GM18868 (cell line): ENCODE measurements around the gene MYO1C.
A peak's percentile ranks its signal among the peaks of the same experiment; 100 is the strongest.
"Not testable (repeated sequence)": the region's sequence is repeated elsewhere in the genome, so short reads cannot be mapped to it uniquely, and the experiment has no call there.

Experiments used
- ATAC-seq: cut with Tn5 transposase; IDR thresholded peaks from one replicate; pipeline ENCODE4 v1.9.1; 2021; ENCODE audit warnings: mild to moderate bottlenecking, moderate library complexity; ENCODE audit not compliant: unreplicated experiment

Gene MYO1C

GRCh38 chr17:1469231-1469852, 23.1 kb downstream of the MYO1C start:
- ATAC-seq = no peak

GRCh38 chr17:1467898-1468492, 24.5 kb downstream of the MYO1C start:
- no peak for ATAC-seq

DNA sequence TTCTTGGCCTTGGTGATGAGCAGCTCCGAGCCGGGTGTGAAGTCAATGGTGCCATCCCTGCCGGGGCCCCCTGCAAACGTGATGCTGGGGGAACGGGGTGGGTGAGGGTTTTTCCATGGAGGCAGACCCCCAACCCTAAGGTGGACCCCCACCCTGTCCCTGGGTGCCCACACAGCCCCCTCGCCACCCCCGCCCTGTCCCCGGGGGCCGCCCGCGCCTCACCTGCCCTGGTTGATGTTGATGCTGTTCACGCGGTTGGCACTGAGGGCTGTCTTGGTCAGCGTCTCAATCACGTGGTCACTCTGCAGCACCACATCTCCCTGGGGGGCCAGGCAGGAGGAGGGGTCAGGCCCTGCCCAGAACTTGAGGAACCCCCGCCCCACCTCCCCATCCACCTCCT, 25.2 kb downstream of the MYO1C start:
- no peak for ATAC-seq

- ATAC-seq = no peak
These were observed 28.3 kb downstream of the MYO1C start for GRCh38 chr17:1464186-1464585.

GRCh38 chr17:1462164-1463112, 30.0 kb downstream of the MYO1C start:
- no peak for ATAC-seq

DNA sequence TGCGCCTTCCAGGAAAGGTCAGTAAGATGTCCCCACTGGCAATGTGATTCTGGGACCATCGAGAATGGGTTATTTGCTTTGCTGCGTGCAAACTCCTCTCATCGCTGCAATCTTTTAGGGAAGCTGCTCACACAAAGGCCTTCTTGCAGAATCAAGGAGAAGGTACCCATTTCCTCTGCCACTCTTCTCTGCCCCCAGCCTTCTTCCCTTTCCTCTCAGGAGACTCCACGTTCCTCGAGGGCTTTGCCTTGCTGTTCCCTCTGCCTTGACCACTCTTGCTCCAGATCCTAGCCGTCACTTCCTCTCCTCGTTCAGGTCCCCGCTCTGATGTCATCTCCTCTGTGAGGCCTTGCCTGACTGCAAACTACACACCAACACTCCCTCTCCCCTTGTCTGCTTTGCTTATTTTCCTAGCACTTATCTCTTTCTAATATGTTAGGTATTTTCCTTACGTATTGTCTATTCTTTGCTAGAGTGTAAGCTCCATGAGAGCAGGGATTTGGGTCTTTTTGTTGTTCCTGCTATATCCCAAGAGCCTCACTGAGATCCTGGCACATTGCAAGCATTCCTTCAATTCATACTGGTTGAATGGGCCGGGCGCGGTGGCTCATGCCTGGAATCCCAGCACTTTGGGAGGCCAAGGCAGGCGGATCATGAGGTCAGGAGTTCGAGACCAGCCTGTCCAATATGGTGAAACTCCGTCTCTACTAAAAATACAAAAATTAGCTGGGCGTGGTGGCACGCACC, 31.1 kb downstream of the MYO1C start:
- ATAC-seq = no peak

- ATAC-seq = no peak
These were observed 32.3 kb downstream of the MYO1C start for GRCh38 chr17:1460233-1460632.

DNA sequence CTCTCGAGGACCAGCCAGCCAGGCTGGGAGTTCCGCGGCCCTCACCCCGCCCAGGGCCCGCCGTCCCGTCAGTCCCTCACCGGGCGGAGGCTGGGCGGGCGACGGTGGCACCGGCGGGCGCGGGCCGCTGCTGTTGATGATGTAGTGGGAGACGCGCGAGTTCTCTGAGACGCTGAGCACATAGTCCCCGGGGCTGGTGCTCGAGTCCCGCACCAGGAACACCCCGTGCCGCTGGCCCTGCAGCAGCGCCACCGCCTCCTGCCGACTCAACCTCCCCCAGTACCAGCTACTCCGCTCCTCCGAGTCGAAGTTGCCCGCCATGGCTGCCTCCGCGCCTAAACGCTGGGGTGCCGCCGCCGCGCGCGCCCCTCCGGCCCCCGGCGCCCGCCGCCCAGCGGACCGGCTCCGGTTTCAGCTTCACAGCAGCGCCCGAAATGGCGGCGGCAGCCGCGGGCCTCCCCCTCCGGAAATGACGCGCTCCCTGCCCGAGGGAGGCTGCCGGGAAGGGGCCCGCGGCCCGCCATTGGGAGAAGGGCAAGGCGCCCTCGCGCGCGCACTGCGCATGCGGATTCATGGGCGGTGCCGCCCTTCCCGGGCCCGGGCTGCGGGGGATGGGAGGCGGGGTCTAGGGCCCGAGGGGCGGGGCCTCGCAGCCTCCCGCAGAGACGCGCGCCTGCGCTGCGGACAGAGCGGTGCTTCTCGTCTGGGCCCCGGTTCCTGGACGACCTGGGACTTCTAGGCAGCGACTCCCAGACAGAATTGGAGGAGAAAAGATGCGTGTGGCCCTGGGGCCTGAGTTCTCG, 36.5 kb downstream of the MYO1C start, which contains the start of gene CRK:
Gene CRK (minus strand): TSS at position 436 of the 803 bp plus-strand sequence. CDS start 115 bp downstream, at position 321.
- peak; percentile 77 for ATAC-seq

GRCh38 chr17:1455291-1455796, 37.1 kb downstream of the MYO1C start:
- peak; percentile 37 for ATAC-seq

DNA sequence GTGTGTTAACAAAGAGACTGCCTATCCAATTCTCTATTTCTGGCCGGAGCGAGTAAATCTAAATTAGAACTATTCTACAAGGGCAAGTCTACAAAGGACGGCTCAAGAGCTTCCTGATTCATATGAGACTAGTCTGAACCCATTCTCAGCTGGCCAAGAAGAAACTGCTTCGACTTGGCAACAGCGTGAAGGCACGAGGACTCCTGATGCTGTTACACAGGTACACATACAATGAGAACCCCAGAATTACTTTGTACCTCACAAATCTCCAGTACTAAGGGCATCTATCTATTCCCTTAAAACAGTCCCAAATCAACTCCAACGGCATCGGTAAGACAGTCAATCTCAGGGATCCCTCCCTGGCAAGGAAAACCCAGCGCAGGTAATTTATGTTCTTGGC, 37.9 kb downstream of the MYO1C start:
- no peak for ATAC-seq

DNA sequence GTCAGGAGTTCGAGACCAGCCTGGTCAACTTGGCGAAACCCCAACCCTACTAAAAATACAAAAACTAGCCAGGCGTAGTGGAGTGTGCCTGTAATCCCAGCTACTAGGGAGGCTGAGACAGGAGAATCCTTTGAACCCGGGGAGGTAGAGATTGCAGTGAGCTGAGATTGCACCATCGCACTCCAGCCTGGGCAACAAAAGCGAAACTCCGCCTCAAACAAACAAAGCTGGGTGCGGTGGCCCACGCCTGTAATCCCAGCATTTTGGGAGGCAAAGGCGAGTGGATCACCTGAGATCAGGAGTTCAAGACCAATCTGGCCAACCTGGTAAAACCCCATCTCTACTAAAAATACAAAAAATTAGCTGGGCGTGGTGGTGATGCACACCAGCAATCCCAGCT, 38.8 kb downstream of the MYO1C start:
- not testable (repeated sequence) for ATAC-seq

DNA sequence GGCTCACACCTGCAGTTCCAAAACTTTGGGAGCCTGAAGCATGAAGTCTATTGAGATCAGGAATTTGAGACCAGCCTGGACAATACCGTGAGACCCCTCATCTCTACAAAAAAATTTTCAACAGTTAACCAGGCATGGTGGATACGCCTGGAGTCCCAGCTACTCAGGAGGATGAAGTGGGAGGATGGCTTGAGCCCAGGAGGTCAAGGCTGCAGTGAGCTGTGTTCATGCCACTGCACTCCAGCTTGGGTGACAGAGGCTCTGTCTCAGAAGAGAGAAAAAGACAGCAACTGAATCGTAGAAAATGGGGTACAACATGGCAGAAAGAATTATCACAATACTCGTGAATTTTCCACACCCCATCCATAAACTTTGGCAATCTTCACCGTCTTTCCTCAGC, 39.6 kb downstream of the MYO1C start:
- ATAC-seq = no peak

- not testable (repeated sequence) for ATAC-seq
These were observed 42.2 kb downstream of the MYO1C start for GRCh38 chr17:1450261-1450660.

GRCh38 chr17:1449412-1449967, 43.0 kb downstream of the MYO1C start:
- ATAC-seq = no peak

DNA sequence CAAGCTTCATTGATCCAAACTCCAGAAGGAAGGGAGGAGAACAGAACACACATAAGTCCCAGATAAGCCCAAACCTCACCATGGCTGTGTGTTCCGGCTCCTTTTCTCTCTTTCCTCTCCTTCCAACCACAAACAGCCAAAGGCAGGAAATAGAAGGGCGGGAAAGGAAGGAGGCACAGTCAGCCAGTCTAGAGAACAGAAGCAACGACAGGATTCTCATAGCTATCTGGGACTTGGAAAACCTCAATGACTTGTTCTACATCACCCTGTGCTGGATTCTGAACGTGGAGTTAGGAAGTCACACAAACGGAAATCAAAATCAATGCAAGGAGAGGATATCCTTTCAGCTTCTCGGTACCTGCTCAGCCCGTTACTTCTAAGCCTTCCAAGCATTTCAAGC, 45.4 kb downstream of the MYO1C start:
- ATAC-seq = no peak

DNA sequence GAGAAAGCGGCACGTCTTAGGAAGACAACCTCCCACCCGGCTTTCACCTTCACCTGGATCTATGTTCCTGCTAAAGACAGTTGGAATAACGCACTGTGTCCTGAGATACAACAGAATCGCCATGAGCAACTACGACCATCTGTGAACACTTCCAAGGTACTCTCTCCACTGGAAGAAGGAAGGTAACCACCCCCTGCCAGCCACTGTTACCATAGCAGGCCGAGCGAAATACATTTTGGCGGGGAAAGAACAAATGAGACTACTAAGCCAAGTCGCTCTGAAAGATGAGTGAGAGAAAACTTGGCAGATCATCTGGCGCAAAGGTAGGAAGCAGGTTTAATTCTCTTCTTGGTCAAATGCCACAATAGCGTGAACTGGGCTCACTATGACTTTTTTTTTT, 46.3 kb downstream of the MYO1C start:
- ATAC-seq = no peak

DNA sequence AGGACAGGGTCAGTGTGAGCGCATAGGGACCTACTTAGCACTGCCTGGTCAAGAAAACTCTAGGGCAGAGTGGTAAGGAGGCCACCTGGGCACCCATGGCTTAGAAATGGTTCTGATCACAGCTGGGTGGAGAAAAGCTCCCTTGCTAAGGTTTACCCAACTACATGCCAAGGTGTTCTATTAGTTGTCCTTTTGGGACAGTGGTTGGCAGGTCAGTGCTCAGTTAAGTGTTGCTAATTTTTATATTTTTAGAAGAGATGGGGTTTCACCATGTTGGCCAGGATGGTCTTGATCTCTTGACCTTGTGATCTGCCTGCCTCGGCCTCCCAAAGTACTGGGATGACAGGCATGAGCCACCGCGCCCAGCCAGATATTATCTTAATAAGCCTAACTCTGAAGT, 46.8 kb downstream of the MYO1C start:
- ATAC-seq = not testable (repeated sequence)

DNA sequence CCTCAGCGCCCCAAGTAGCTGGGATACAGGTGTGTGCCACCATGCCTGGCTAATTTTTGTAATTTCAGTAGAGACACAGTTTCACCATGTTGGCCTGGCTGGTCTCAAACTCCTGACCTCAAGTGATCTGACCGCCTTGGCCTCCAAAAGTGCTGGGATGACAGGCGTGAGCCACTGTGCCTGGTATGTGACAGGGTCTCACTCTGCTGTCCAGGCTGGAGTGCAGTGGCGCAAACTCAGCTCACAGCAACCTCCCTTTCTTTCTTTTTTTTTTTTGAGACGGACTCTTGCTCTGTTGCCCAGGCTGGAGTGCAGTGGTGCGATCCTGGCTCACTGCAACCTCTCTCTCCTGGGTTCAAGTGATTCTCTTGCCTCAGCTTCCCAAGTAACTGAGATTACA, 49.8 kb downstream of the MYO1C start:
- not testable (repeated sequence) for ATAC-seq

DNA sequence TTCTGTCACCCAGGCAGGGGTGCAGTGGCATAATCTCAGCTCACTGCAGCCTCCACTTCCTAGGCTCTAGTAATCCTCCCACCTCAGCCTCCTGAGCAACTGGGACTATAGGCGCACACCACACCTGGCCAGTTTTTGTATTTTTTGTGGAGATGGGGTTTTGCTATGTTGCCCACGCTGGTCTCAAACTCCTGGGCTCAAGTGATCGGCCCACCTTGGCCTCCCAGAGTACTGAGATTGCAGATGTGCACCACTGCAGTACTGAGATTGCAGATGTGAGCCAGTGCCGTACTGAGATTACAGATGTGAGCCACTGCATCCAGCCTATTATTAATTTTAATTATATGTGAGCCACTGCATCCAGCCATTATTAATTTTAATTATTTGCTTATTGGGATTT, 50.3 kb downstream of the MYO1C start:
- ATAC-seq = no peak

- ATAC-seq = no peak
These were observed 51.6 kb downstream of the MYO1C start for GRCh38 chr17:1440921-1441320.
